WERI-Rb-1 (cell line): Measurements from ENCODE around the gene SLC39A7.

Experiments used
- DNase-seq: peaks from one replicate; pipeline ENCODE4 v3.0.0-alpha.2; 2020
- H3K27ac ChIP-seq: fragments of 250-450 bp; sonication (Bioruptor Pico); 2 replicates; pipeline ENCODE4 v1.5.1; 2020; ENCODE audit warnings: mild to moderate bottlenecking, moderate library complexity
- H3K27me3 ChIP-seq: fragments of 250-450 bp; sonication (Bioruptor Pico); 2 replicates; pipeline ENCODE4 v1.5.1; 2021; ENCODE audit warnings: mild to moderate bottlenecking, low read depth, moderate library complexity; ENCODE audit not compliant: insufficient read depth, severe bottlenecking
- H3K36me3 ChIP-seq: fragments of 250-450 bp; sonication (Bioruptor Pico); 2 replicates; pipeline ENCODE4 v1.5.1; 2020; ENCODE audit warnings: mild to moderate bottlenecking, moderate library complexity
- H3K4me3 ChIP-seq: 2 replicates; pipeline ENCODE4 v1.5.1; 2011; ENCODE audit warnings: low read depth, mild to moderate bottlenecking, control low read depth, low read length
- H3K9me3 ChIP-seq: fragments of 250-450 bp; sonication (Bioruptor Pico); 2 replicates; pipeline ENCODE4 v1.5.1; 2021; ENCODE audit warnings: mild to moderate bottlenecking, moderate library complexity; ENCODE audit not compliant: severe bottlenecking
- TF ChIP-seq, protein P1 (sequence below): IDR thresholded peaks from 2 replicates; pipeline ENCODE4 v1.5.1; 2011; ENCODE audit warnings: low read depth, mild to moderate bottlenecking, control low read depth, inconsistent platforms, low read length

Gene SLC39A7

DNA sequence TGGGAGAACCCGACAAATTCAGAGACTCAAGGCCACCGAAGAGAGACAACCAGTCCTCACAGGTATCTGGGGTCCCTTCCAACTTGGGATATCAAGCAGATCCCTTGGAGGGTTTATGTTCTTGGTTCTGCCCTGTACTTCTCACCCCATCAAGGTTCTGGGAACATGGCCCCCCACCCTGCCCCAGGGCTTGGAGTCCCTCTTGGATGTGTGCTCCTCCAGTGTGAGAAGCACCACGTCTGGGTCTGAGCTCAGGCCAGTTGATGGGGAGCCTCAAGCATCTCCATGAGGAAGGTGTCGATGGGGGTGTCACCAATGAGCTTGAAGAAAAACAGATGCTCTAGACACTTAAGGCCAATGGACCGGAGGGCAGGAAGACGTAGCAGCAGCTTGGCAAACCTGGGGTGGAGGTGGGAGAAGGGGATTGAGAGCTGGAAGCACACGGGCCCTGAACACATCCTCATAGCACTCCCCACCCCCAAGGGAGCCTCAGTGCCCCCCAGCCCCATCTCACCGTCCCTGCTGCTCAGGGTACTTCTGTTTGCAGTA is 6.2 kb upstream of the SLC39A7 start:
- TF ChIP-seq, protein P1, sequence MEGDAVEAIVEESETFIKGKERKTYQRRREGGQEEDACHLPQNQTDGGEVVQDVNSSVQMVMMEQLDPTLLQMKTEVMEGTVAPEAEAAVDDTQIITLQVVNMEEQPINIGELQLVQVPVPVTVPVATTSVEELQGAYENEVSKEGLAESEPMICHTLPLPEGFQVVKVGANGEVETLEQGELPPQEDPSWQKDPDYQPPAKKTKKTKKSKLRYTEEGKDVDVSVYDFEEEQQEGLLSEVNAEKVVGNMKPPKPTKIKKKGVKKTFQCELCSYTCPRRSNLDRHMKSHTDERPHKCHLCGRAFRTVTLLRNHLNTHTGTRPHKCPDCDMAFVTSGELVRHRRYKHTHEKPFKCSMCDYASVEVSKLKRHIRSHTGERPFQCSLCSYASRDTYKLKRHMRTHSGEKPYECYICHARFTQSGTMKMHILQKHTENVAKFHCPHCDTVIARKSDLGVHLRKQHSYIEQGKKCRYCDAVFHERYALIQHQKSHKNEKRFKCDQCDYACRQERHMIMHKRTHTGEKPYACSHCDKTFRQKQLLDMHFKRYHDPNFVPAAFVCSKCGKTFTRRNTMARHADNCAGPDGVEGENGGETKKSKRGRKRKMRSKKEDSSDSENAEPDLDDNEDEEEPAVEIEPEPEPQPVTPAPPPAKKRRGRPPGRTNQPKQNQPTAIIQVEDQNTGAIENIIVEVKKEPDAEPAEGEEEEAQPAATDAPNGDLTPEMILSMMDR, result no peak
- no peak overlapping the region for H3K27ac ChIP-seq
- no peak overlapping the region for H3K4me3 ChIP-seq
- DNase-seq, result no peak
- H3K36me3 ChIP-seq, result peaks cover 47% of the 10 kb centered on the region
- H3K27me3 ChIP-seq, result no peaks in the 10 kb centered on the region
- no peaks in the 10 kb centered on the region for H3K9me3 ChIP-seq

DNA sequence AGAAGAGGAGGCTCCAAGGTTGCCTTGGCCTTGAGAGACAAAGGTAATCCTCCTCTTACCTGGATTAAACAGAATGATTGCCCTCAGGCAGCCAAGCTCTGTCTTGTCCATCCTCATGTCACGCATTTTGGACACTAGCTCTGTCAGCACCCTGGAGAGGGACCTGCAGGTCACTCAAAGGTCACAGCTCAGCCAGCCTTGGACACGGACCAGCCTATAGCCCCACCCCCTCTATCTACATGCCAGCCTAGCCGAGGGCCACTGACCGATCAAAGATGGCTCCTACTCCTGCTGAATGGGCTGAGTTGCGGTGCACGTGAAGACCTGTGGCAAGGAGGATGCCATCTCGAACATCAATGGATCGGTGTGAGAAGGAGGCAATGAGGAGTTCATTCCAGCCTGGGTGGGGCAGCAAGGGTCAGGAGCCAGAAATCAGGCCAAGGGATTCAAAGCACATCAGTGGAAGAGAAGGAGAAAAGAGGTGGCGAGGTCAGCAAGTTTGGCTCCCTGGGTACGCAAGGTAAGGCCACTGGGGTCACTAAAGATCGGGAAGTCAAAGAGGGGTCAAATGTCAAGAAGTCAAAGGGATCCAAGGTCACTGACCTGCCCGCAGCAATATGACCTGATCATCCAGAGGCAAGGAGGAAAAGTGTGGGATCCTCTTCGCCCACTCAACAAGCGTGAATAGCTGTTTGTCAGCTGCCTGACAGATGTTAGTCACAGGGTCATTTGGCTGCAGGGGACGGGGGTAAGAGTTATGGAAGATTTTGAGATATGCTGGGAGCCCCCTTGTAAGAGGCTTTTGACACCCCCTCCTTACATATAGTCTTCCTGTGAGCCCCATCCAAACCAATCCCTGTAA is 5.1 kb upstream of the SLC39A7 start:
- no peak overlapping the region for H3K4me3 ChIP-seq
- no peak overlapping the region for H3K27ac ChIP-seq
- peaks cover 51% of the 10 kb centered on the region for H3K36me3 ChIP-seq
- DNase-seq, result no peak
- TF ChIP-seq, protein P1, result no peak
- H3K9me3 ChIP-seq, result no peaks in the 10 kb centered on the region
- no peaks in the 10 kb centered on the region for H3K27me3 ChIP-seq

DNA sequence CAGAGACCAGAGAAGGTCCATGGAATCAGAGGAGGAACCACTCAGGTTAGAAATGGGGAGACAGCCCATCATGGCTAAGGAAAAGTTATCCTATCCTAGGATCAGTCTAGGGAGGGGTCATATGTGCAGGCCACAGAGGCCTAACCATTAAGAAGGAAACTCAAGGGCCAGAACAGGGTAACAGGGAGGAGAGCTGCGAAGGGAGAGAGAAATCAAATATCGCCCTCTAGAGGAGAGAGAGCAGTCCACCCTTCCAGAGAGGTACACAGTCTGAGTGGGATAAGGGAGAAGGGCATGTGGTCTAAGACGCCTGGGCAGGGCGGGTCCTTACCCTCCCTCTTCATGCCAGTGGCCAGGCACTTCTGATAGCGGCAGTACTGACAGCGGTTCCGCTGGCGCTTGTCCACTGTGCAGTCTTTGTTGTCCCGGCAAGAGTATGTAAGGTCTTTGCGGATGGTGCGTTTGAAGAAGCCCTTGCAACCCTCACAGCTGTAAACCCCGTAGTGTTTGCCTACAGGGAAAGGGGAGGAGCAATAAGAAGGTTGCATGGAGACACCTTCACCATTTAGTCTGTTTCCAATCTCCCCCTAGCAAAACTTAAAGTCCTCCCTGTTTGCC is 3.1 kb upstream of the SLC39A7 start:
- Histone ChIP-seq H3K27me3 (no peaks in the 10 kb centered on the region), H3K4me3 (no peak overlapping the region), H3K36me3 (peaks cover 64% of the 10 kb centered on the region), H3K27ac (0 out of 2 replicates have a peak overlapping the region, but pooled peaks have one; percentile 4), H3K9me3 (no peaks in the 10 kb centered on the region)
- DNase-seq, result peak; percentile 81
- TF ChIP-seq, protein P1, result peak; percentile 97

DNA sequence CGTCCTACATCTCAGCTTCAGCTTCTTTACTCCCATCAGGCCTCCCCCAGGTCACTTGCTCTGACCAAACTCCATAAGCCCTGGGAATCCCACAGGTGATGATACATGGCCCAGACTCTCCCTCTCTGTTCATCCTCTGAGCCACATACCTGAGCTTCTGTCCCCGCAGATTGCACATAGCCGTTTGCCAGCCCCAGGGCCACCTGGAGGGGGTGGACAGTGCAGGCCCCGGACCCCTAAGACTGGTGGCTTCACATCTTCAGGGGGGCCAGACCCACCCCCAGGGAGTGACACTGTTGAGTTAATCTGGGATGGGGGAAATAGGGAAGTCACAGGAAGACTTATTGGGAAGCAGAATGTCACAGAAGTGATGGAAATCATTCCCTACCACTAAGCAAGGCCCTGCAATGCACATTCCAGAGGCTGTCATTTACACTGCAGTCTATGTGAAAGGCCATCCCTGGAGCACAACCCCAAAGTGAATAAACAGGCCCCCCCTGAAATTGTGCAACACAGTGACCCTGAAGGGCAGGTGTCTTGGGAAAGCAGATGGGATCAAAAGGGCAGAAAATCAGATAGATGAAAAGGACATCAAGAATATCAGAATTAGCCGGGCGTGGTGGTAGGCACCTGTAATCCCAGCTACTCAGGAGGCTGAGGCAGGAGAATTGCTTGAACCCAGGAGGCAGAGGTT is 2.4 kb upstream of the SLC39A7 start:
- Histone ChIP-seq H3K27me3 (no peaks in the 10 kb centered on the region), H3K36me3 (peaks cover 72% of the 10 kb centered on the region), H3K4me3 (no peak overlapping the region), H3K9me3 (no peaks in the 10 kb centered on the region), H3K27ac (no peak overlapping the region)
- TF ChIP-seq, protein P1, result no peak
- no peak for DNase-seq

DNA sequence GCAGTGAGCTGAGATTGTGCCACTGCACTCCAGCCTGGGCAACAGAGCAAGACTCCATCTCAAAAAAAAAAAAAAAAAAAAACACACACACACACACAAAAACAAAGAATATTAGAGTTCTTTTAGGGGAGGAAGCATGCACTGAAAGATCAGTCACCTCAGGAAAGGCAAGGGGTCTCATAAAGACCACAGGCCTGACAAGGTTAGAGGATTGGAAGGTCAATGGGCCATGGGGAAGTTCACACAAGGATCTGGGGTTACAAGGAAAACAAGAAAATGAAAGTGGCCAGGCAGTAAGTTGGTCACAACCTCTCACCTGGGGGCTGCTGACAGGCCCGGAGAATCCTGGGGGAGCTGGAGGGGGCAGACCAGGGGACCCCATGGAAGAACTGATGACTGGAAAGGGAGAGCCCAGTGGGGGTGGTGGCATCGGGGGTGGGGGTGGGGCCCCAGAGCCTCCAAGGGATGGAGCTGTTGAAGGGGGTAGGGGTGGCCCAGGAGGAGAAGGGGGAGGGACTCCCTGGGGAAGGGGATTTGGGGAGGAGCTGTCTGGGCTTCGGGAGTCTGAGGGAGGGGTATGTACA is 1.7 kb upstream of the SLC39A7 start:
- no peaks in the 10 kb centered on the region for H3K27me3 ChIP-seq
- no peaks in the 10 kb centered on the region for H3K9me3 ChIP-seq
- TF ChIP-seq, protein P1, result no peak
- no peak overlapping the region for H3K27ac ChIP-seq
- peak overlapping the region; percentile 82 for H3K4me3 ChIP-seq
- no peak for DNase-seq
- peaks cover 78% of the 10 kb centered on the region for H3K36me3 ChIP-seq
